ENCODE data around the gene ADSL. TPM values are rescaled to one million over a fixed set of nuclear protein-coding genes. Genes with fewer than 3 reads are reported as not detected.

The ADSL gene
- total RNA-seq, 1 donor from 2014 or later, result 48.5 TPM

DNA sequence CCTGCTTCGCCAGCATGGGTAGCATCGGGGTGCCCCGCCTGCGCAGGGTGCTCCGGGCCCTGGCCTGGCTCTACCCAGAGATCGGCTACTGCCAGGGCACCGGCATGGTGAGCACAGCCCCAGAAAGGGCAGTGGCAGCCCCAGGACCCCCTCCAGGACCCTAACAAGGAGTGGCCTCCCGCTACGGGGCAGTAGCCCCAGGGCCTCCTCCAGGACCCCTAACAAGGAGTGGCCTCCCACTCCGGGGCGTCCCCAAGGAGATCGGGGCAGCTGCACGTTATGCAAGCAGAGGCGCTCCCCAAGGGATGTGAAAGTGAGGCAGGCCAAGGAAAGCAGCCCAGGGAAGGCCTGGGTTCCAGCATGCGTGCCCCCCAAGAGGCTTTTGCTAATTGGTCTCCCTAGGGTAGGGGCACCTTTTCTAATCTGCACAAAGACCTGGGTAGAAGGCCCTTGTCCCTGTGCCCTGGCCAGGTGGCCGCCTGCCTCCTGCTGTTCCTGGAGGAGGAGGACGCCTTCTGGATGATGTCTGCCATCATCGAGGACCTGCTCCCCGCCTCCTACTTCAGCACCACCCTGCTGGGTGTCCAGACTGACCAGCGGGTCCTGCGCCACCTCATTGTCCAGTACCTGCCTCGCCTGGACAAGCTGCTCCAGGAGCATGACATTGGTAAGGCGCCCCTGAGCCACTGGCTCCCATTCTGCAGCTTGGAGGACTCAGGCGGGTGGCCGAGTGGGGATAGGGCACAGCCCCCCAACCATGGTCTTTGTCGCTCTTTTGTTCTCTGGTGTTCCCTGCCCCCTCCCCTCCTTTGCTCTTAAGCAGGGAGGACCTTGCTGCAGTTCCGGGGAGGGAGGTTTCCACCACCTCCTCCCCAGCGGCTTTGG lies 59.1 kb downstream of the ADSL start:
- Histone ChIP-seq H3K27me3 (ENCODE audit: low read depth) (no peaks in the 10 kb centered on the region), H3K36me3 (peaks cover 81% of the 10 kb centered on the region), H3K4me1 (peaks cover 12% of the 10 kb centered on the region), H3K4me3 (no peak overlapping the region), H3K27ac (replicated peaks) (no peak overlapping the region), H3K9me3 (replicated peaks) (no peaks in the 10 kb centered on the region)
- DNase-seq, result no peak
- TF ChIP-seq, protein P1, sequence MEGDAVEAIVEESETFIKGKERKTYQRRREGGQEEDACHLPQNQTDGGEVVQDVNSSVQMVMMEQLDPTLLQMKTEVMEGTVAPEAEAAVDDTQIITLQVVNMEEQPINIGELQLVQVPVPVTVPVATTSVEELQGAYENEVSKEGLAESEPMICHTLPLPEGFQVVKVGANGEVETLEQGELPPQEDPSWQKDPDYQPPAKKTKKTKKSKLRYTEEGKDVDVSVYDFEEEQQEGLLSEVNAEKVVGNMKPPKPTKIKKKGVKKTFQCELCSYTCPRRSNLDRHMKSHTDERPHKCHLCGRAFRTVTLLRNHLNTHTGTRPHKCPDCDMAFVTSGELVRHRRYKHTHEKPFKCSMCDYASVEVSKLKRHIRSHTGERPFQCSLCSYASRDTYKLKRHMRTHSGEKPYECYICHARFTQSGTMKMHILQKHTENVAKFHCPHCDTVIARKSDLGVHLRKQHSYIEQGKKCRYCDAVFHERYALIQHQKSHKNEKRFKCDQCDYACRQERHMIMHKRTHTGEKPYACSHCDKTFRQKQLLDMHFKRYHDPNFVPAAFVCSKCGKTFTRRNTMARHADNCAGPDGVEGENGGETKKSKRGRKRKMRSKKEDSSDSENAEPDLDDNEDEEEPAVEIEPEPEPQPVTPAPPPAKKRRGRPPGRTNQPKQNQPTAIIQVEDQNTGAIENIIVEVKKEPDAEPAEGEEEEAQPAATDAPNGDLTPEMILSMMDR (IDR thresholded peaks at IDR 0.05; ENCODE audit: borderline replicate concordance), result no peak
- intact Hi-C loops (cut with micrococcal nuclease), result no loop called here

DNA sequence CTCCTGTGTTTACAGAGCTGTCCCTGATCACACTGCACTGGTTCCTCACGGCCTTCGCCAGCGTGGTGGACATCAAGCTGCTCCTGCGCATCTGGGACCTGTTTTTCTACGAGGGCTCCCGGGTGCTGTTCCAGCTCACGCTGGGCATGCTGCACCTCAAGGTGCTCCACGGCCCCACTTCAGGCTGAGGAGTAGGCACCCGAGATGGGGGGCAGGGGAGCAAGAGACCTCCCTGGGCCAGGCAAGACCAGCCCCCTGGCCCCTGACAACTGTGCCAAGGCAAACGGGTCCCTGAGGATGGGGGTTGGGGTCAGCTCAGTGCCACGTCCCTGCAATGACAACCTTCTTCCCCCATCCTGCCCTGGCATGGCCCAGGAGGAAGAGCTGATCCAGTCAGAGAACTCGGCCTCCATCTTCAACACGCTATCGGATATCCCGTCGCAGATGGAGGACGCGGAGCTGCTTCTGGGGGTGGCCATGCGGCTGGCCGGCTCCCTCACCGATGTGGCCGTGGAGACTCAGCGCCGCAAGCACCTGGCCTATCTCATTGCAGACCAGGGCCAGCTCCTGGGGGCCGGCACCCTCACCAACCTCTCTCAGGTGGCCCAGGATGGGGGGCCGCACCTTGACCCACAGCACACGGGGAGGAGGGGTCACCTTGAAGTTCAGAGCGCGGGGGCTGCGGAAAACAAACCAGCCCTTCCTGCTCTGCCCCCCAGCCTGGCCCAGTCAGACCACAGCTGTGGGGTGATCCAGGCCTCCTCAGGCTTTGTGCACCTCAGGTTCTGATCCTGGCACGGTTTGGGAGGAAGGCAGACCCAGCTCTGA lies 60.0 kb downstream of the ADSL start:
- no peaks in the 10 kb centered on the region for H3K27me3 ChIP-seq (ENCODE audit: low read depth)
- no peak for DNase-seq
- TF ChIP-seq, protein P1 (IDR thresholded peaks at IDR 0.05; ENCODE audit: borderline replicate concordance), result no peak

GRCh38 chr22:40407021-40407761 lies 60.9 kb downstream of the ADSL start:
- intact Hi-C loops (cut with micrococcal nuclease), result no loop called here
- H3K36me3 ChIP-seq, result peaks cover 84% of the 10 kb centered on the region
- DNase-seq, result no peak

More for the DNA sequence above, 60.0 kb downstream of the ADSL start:
- H3K4me1 ChIP-seq, result peaks cover 11% of the 10 kb centered on the region
- H3K9me3 ChIP-seq (replicated peaks), result no peaks in the 10 kb centered on the region
- H3K36me3 ChIP-seq, result peaks cover 84% of the 10 kb centered on the region
- intact Hi-C loops (cut with micrococcal nuclease), result no loop called here
- H3K27ac ChIP-seq (replicated peaks), result no peak overlapping the region
- no peak overlapping the region for H3K4me3 ChIP-seq

DNA sequence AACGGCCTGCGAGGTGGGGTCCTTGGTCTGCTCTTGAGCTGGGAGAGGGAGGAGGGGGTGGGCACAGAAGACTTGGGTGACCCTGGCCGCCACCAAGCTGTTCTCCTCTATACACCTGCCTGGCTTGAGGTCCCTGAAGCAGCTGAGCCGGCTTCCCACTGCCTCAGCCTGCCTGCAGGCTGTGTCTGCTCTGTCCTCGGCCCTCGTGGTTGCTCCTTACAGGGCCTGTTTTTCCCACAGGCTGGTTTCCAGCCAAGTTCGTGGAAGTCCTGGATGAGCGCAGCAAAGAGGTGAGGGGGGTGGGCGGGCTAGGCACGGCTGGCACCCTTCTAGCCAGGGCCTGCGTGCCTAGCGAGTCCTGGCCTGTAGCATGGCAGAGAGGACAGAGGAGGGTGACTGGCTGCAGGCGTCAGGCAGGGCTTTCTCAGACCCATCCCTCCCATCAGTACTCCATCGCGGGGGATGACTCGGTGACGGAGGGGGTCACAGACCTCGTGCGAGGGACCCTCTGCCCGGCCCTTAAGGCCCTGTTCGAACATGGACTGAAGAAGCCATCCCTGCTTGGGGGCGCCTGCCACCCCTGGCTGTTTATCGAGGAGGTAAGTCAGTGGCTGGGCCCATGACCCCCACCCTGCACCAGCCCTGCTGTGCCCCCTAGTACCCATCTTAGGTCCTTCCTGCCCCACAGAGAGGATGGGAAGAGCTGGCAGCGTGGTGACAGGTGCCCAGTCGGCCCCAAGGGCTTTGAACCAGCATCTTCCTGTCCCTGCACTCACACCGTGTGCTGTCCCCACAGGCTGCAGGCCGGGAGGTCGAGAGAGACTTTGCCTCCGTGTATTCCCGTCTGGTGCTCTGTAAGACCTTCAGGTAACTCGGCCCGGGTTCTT lies 61.8 kb downstream of the ADSL start:
- Histone ChIP-seq H3K4me3 (no peak overlapping the region), H3K4me1 (peaks cover 11% of the 10 kb centered on the region), H3K27me3 (ENCODE audit: low read depth) (no peaks in the 10 kb centered on the region), H3K9me3 (replicated peaks) (no peaks in the 10 kb centered on the region), H3K36me3 (peaks cover 83% of the 10 kb centered on the region), H3K27ac (replicated peaks) (no peak overlapping the region)
- no peak for DNase-seq
- intact Hi-C loops (cut with micrococcal nuclease), result no loop called here
- TF ChIP-seq, protein P1 (IDR thresholded peaks at IDR 0.05; ENCODE audit: borderline replicate concordance), result no peak

More at GRCh38 chr22:40407021-40407761, 60.9 kb downstream of the ADSL start:
- Histone ChIP-seq H3K27me3 (ENCODE audit: low read depth) (no peaks in the 10 kb centered on the region), H3K4me1 (peaks cover 11% of the 10 kb centered on the region), H3K4me3 (no peak overlapping the region), H3K27ac (replicated peaks) (no peak overlapping the region), H3K9me3 (replicated peaks) (no peaks in the 10 kb centered on the region)
- TF ChIP-seq, protein P1 (IDR thresholded peaks at IDR 0.05; ENCODE audit: borderline replicate concordance), result no peak

All from left ventricle myocardium inferior (tissue), 1 donor.